Tibial nerve (tissue), 4 donors: Measurements from ENCODE around the gene PDE1C. TPM values are rescaled to one million over a fixed set of nuclear protein-coding genes. Genes with fewer than 3 reads are reported as not detected.

Experiments used
- DNase-seq, 2 donors: peaks; one replicate each; pipeline ENCODE4 v3.0.0-alpha.2; 2019; ENCODE audit warnings: low spot score in 2 of 2
- H3K27ac ChIP-seq, 4 donors: fragments of 200-600 bp; sonication (generic) in 3 of 4; one replicate each; pipeline ENCODE4 v1.5.1; 2017 to 2019; ENCODE audit warnings: mild to moderate bottlenecking in 1 of 4
- H3K27me3 ChIP-seq, 2 donors: fragments of 200-600 bp; sonication (generic) in 1 of 2; one replicate each; pipeline versions ENCODE4 v1.5.1 to v1.6.0; 2017 to 2019
- H3K36me3 ChIP-seq, 3 donors: fragments of 200-600 bp; sonication (generic); one replicate each; pipeline ENCODE4 v1.5.1; 2018 to 2019
- H3K4me1 ChIP-seq, 4 donors: fragments of 200-600 bp; sonication (generic) in 3 of 4; one replicate each; pipeline ENCODE4 v1.5.1; 2017 to 2019
- H3K4me3 ChIP-seq, 4 donors: fragments of 200-600 bp; sonication (generic) in 3 of 4; one replicate each; pipeline ENCODE4 v1.5.1; 2017 to 2019; ENCODE audit warnings: mild to moderate bottlenecking in 1 of 4, moderate library complexity in 1 of 4
- H3K9me3 ChIP-seq, 4 donors: fragments of 200-600 bp; sonication (generic) in 3 of 4; one replicate each; pipeline ENCODE4 v1.5.1; 2017 to 2019
- EP300 ChIP-seq, 2 donors: sonication (generic); formaldehyde crosslinking; IDR thresholded peaks; one replicate each; pipeline ENCODE4 v1.6.1; 2017; ENCODE audit warnings: antibody characterized with exemption in 2 of 2, mild to moderate bottlenecking in 1 of 2
- POLR2A ChIP-seq, 2 donors: fragments of 450-650 bp; IDR thresholded peaks; one replicate each; pipeline ENCODE4 v1.6.1; 2017; ENCODE audit warnings: antibody characterized with exemption in 2 of 2, mild to moderate bottlenecking in 2 of 2, moderate library complexity in 2 of 2
- WGBS, 2 donors: methylation state at CpG; one replicate each; pipeline ENCODE4 v1.1.5; 2018; 5-methylcytosine and 5-hydroxymethylcytosine counted together
- total RNA-seq, 4 donors: library from RNA; depleted of rRNA; stranded (reverse); fragments of >200 nt; gene quantifications; one replicate each; pipeline ENCODE4 v1.1.0, GENCODE V29; 2016
- TF ChIP-seq, protein P1 (sequence below), 5 experiments: fragments of 200-600 bp in 3 of 5; fragments of 450-650 bp in 2 of 5; sonication (generic) in 3 of 5; IDR thresholded peaks; one replicate each; pipeline ENCODE4 v1.5.1; 2016 to 2019; ENCODE audit warnings: antibody characterized with exemption in 5 of 5, mild to moderate bottlenecking in 3 of 5, moderate library complexity in 2 of 5

The PDE1C gene
- total RNA-seq, 4 donors from 2014 or later = 10.6 to 31.8 (median 20.7) TPM

DNA sequence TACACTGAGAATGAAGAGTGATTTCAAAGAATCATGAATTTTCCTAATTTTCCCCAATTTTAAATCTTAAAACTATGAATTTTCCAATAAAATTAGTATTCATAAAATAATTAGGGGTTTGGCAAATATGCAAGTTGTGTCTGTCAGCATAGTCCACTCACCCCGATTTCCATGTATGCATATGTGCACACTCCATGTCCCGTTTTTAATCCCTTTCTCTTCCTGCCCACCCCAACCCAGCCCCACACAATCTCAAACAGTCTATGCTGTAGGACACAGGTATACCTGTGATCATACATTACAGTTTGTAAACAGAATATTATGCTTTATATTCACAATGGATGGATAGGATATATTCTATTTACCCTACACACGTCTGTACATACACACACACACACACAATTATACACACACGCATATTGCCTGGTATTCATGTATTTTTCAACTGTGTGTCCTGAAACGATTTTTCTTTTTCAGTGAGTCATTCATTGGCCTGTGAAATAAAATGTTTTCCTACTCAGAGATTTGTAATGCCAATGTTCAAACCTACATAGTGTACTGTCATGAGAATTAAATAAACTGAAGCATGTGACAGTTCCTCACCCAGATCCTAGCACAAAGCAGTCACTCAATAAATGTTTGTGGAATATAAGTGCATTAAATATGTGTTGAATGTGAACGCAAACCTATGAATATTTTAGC is 144.3 kb downstream of the PDE1C start:
- WGBS, 2 donors = 81 to 85% methylated on average over 6 of the region's 6 CpGs
- Histone ChIP-seq H3K36me3 (no peaks in the 10 kb centered on the region), H3K4me3 (no peak overlapping the region), H3K27me3 (no peaks in the 10 kb centered on the region), H3K9me3 (peaks cover 0 to 4% (median 0%) of the 10 kb centered on the region in 4 donors), H3K4me1 (peaks cover 0 to 6% (median 0%) of the 10 kb centered on the region in 4 donors), H3K27ac (no peak overlapping the region)
- TF ChIP-seq POLR2A (IDR thresholded peaks at IDR 0.05) (no peak), EP300 (IDR thresholded peaks at IDR 0.05) (no peak)
- TF ChIP-seq, protein P1, sequence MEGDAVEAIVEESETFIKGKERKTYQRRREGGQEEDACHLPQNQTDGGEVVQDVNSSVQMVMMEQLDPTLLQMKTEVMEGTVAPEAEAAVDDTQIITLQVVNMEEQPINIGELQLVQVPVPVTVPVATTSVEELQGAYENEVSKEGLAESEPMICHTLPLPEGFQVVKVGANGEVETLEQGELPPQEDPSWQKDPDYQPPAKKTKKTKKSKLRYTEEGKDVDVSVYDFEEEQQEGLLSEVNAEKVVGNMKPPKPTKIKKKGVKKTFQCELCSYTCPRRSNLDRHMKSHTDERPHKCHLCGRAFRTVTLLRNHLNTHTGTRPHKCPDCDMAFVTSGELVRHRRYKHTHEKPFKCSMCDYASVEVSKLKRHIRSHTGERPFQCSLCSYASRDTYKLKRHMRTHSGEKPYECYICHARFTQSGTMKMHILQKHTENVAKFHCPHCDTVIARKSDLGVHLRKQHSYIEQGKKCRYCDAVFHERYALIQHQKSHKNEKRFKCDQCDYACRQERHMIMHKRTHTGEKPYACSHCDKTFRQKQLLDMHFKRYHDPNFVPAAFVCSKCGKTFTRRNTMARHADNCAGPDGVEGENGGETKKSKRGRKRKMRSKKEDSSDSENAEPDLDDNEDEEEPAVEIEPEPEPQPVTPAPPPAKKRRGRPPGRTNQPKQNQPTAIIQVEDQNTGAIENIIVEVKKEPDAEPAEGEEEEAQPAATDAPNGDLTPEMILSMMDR (IDR thresholded peaks at IDR 0.05) = no peak
- no peak for DNase-seq

DNA sequence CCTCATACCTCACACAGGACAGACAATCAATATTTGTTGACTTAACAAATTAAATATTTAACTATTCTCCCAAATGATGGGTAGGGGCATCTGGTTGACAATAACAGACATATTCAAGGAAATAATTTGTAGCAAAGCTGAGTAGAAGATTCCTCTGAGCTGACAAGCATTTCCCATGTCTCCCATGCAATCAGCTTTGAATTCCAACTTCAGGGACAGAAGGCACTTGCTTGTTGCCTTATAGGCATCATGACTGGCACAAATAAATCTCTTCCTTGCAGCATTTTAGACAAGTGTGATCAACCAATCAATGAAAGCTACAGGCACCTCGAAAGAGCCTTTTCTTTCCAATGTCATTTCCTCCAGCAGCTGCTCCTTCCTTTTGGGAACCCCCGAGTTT is 146.0 kb downstream of the PDE1C start:
- H3K36me3 ChIP-seq = no peaks in the 10 kb centered on the region
- no peaks in the 10 kb centered on the region for H3K9me3 ChIP-seq
- peaks cover 0 to 6% (median 0%) of the 10 kb centered on the region in 4 donors for H3K4me1 ChIP-seq
- TF ChIP-seq POLR2A (IDR thresholded peaks at IDR 0.05) (no peak), EP300 (IDR thresholded peaks at IDR 0.05) (no peak)
- TF ChIP-seq, protein P1 (IDR thresholded peaks at IDR 0.05) = no peak
- 85 to 93% methylated on average over 2 of the region's 2 CpGs for WGBS, 2 donors
- no peaks in the 10 kb centered on the region for H3K27me3 ChIP-seq
- no peak for DNase-seq
- H3K27ac ChIP-seq = no peak overlapping the region
- no peak overlapping the region for H3K4me3 ChIP-seq

DNA sequence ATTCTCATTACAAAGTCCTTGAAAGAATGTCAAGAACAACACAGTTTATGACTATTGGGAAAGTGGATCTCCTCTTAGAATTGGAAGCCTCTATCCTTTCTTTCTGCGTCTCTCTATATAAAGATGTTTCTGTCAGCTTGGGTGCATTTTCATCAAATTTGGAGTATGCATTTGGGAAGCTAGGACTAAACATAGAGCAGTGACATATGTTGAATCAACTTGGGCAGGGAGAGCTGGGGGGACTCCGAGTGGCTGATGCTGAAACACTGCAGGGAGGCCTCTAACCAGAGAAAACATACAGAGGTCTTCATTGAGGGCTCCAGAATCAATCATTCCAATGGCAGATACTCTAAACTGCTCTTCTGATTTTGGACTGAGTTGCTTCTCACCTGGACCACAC is 147.4 kb downstream of the PDE1C start:
- H3K4me3 ChIP-seq = no peak overlapping the region
- 61 to 62% methylated on average over 2 of the region's 2 CpGs for WGBS, 2 donors
- TF ChIP-seq EP300 (IDR thresholded peaks at IDR 0.05) (no peak), POLR2A (IDR thresholded peaks at IDR 0.05) (no peak)
- TF ChIP-seq, protein P1 (IDR thresholded peaks at IDR 0.05) = no peak

DNA sequence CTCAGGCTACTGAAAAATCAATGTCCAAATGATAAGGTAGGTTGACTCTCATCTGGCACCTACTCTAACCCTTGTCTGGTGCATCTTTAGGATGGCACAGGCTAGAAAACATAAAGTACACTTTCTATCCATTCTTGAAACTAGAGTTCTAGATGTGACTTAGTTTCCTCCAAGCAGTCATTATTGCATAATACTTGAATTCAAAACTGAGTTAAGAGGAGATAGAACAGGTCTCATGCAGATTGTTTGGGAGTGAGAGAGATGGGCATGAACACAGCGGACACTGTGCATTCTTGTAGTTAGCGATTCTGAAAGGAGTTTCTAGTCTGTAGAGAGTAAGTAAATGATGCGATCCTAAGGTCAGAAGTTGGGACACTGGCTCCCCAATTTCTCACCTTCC is 149.2 kb downstream of the PDE1C start:
- Histone ChIP-seq H3K36me3 (no peaks in the 10 kb centered on the region), H3K27me3 (no peaks in the 10 kb centered on the region), H3K9me3 (no peaks in the 10 kb centered on the region), H3K4me1 (peaks cover 0 to 6% (median 0%) of the 10 kb centered on the region in 4 donors), H3K4me3 (no peak overlapping the region), H3K27ac (no peak overlapping the region)
- WGBS, 2 donors = 90 to 97% methylated on average over 3 of the region's 3 CpGs
- no peak for DNase-seq
- TF ChIP-seq, protein P1 (IDR thresholded peaks at IDR 0.05) = no peak

More for the DNA sequence above, 147.4 kb downstream of the PDE1C start:
- Histone ChIP-seq H3K36me3 (no peaks in the 10 kb centered on the region), H3K27ac (no peak overlapping the region), H3K9me3 (no peaks in the 10 kb centered on the region), H3K27me3 (no peaks in the 10 kb centered on the region), H3K4me1 (peaks cover 0 to 6% (median 0%) of the 10 kb centered on the region in 4 donors)
- no peak for DNase-seq

DNA sequence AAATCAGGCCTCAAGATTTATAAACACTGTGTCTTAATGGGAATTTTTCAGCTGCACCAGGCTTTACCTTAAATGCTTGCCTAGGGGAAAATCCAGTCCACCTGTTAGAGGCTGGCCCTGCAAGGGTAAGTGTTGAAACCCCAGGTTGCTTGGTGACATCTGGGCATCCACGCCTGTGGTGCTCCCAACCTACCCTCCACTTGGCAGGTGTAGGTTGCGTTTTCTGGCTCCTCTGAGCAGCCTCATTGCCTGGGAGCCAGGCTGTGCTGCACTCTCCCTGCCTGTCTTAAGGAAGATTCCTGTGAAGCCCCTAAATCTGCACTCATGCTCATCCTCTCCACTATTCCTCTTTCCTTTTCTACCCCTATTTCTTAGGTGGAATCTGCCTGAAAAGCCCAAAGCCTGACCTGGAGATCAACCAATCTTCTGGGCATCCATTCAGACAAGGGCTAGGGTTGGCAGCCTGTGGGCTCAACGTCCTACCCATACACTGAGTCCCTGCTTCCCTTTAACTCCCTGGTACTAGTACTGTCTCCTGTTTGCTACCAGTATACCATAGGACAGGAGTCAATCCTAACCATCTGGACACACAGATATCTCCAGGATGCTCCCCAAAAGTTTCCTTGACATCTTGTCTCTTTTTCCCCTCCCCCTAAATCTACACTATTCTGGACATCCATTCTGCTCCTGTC is 150.4 kb downstream of the PDE1C start:
- TF ChIP-seq, protein P1 (IDR thresholded peaks at IDR 0.05) = no peak
- TF ChIP-seq POLR2A (IDR thresholded peaks at IDR 0.05) (no peak), EP300 (IDR thresholded peaks at IDR 0.05) (no peak)
- WGBS, 2 donors = 86 to 88% methylated on average over 3 of the region's 3 CpGs
- Histone ChIP-seq H3K27me3 (no peaks in the 10 kb centered on the region), H3K4me1 (peaks cover 0 to 6% (median 0%) of the 10 kb centered on the region in 4 donors), H3K27ac (no peak overlapping the region), H3K9me3 (no peaks in the 10 kb centered on the region), H3K4me3 (no peak overlapping the region), H3K36me3 (no peaks in the 10 kb centered on the region)
- DNase-seq = no peak
